Measurements from ENCODE around the gene FYCO1.
"Not testable (repeated sequence)": the region's sequence is repeated elsewhere in the genome, so short reads cannot be mapped to it uniquely, and the experiment has no call there.

Gene FYCO1

GRCh38 chr3:46010519-46011113 lies 15.0 kb upstream of the FYCO1 start:
- in situ Hi-C loops (cut with MboI; ENCODE audit: low pct_unique_long_range_greater_than_20kb, low sequenced_read_pairs, unreplicated experiment): no loop called here
- TF ChIP-seq, protein P1, sequence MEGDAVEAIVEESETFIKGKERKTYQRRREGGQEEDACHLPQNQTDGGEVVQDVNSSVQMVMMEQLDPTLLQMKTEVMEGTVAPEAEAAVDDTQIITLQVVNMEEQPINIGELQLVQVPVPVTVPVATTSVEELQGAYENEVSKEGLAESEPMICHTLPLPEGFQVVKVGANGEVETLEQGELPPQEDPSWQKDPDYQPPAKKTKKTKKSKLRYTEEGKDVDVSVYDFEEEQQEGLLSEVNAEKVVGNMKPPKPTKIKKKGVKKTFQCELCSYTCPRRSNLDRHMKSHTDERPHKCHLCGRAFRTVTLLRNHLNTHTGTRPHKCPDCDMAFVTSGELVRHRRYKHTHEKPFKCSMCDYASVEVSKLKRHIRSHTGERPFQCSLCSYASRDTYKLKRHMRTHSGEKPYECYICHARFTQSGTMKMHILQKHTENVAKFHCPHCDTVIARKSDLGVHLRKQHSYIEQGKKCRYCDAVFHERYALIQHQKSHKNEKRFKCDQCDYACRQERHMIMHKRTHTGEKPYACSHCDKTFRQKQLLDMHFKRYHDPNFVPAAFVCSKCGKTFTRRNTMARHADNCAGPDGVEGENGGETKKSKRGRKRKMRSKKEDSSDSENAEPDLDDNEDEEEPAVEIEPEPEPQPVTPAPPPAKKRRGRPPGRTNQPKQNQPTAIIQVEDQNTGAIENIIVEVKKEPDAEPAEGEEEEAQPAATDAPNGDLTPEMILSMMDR (IDR thresholded peaks at IDR 0.05; ENCODE audit: extremely low read depth, insufficient read depth, missing control alignments): no peak
- DNase-seq (ENCODE audit: low spot score): no peak

- in situ Hi-C loops (cut with MboI; ENCODE audit: low pct_unique_long_range_greater_than_20kb, low sequenced_read_pairs, unreplicated experiment): no loop called here
- DNase-seq (ENCODE audit: low spot score): no peak
- TF ChIP-seq, protein P1 (IDR thresholded peaks at IDR 0.05; ENCODE audit: extremely low read depth, insufficient read depth, missing control alignments): no peak
These were observed 12.4 kb upstream of the FYCO1 start for GRCh38 chr3:46008058-46008457.

DNA sequence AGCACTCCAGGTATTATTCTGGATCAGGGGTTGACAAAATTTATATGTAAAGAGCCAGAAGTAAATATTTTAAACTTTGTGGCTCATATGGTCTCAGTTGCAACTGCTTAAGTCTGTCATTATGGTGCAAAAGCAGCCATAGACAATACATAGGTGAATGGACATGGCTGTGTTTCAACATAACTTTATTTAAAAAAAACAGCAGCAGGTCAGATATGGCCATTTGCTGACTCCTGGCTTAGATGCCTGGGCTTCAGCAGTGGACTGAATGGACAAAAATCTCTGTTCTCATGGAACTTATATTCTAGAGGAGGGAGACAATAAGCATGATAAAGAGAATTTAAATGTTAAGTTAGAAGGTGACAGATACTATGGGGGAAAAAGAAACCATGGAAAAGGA lies 11.7 kb upstream of the FYCO1 start:
- TF ChIP-seq, protein P1 (IDR thresholded peaks at IDR 0.05; ENCODE audit: extremely low read depth, insufficient read depth, missing control alignments): no peak
- in situ Hi-C loops (cut with MboI; ENCODE audit: low pct_unique_long_range_greater_than_20kb, low sequenced_read_pairs, unreplicated experiment): no loop called here
- DNase-seq (ENCODE audit: low spot score): no peak

DNA sequence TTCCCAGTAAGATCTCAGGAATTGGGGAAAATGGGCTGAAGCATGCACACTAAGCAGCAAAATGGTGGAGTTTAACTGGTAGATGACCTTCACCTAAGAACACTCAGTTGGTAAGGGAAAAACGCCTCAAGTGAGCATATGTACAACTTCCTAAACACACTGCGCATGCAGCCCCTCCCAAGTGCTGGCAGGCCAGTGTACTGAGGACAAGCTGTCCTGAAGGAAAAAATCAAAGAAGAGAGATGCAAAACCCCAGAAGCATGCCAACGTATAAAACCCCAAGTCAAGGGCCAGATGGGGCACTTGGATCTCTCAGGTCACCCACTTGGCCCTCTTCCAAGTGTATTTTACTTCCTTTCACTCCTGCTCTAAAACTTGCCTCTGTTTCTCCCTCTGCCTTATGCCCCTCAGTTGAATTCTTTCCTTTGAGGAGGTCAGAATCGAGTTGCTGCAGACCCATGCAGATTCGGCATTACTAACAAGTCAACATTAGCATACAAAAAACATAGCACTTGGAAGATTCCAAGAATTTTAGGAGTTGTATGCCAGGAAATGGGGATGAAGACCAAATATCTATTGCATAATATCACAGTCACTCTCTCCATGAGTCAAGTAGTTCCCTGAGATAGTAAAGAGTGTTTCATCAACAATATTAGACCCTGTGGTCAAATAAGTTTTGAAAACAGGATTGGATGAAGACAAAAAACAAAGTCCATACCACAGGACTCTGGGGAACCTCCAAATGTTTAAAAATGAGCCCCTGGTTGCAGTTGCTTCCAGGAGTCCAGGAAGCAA lies 10.8 kb upstream of the FYCO1 start:
- no peak for DNase-seq (ENCODE audit: low spot score)
- in situ Hi-C loops (cut with MboI; ENCODE audit: low pct_unique_long_range_greater_than_20kb, low sequenced_read_pairs, unreplicated experiment): no loop called here
- TF ChIP-seq, protein P1 (IDR thresholded peaks at IDR 0.05; ENCODE audit: extremely low read depth, insufficient read depth, missing control alignments): no peak

- DNase-seq (ENCODE audit: low spot score); in situ Hi-C loops (cut with MboI; ENCODE audit: low pct_unique_long_range_greater_than_20kb, low sequenced_read_pairs, unreplicated experiment): not testable (repeated sequence)
These were observed 8.1 kb upstream of the FYCO1 start for GRCh38 chr3:46003706-46004105.

GRCh38 chr3:46001178-46001577 lies 5.6 kb upstream of the FYCO1 start:
- DNase-seq (ENCODE audit: low spot score): no peak
- TF ChIP-seq, protein P1 (IDR thresholded peaks at IDR 0.05; ENCODE audit: extremely low read depth, insufficient read depth, missing control alignments): no peak
- in situ Hi-C loops (cut with MboI; ENCODE audit: low pct_unique_long_range_greater_than_20kb, low sequenced_read_pairs, unreplicated experiment): no loop called here

DNA sequence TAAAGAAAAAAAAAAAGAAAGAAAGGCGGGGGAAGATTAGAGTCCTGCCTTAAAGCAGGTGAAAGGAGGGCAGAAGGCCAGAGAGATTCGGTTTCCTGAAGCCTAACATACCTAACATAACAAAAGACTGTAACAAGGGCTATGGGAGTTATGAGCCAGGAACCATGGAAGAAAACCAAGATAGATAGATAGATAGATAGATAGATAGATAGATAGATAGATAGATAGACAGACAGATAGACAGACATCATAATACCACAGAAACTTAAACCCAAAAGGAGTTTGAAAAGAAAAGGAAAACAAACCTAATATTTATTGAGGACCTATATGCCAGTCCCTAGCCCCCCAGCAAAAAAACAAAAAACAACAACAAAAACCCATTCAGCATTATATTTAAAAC lies 2.3 kb upstream of the FYCO1 start:
- TF ChIP-seq, protein P1 (IDR thresholded peaks at IDR 0.05; ENCODE audit: extremely low read depth, insufficient read depth, missing control alignments): no peak
- no peak for DNase-seq (ENCODE audit: low spot score)
- in situ Hi-C loops (cut with MboI; ENCODE audit: low pct_unique_long_range_greater_than_20kb, low sequenced_read_pairs, unreplicated experiment): no loop called here

DNA sequence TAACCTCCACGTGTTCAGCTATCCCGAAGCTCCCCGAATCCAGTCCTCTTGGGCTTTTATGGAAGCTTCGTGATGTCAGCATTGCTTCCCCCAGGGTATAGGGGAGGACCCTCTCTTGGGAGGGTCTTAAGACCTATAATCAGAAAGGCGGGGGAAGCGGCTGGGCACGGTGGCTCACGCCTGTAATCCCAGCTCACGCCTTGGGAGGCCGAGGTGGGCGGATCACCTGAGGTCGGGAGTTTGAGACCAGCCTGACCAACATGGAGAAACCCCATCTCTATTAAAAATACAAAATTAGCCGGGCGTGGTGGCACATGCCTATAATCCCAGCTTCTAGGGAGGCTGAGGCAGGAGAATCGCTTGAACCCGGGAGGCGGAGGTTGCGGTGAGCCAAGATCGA lies 1.9 kb upstream of the FYCO1 start:
- in situ Hi-C loops (cut with MboI; ENCODE audit: low pct_unique_long_range_greater_than_20kb, low sequenced_read_pairs, unreplicated experiment); DNase-seq (ENCODE audit: low spot score): not testable (repeated sequence)

Measured in GM13977 (cell line).